22Rv1 (cell line): ENCODE measurements around the gene CRYZL1.

Experiments used
- H3K27ac ChIP-seq: fragments of 450-650 bp; 2 replicates; pipeline ENCODE4 v1.5.1; 2017
- ZFX ChIP-seq: fragments of 450-650 bp; IDR thresholded peaks from 2 replicates; pipeline ENCODE4 v1.6.1; 2017; ENCODE audit warnings: antibody characterized with exemption, borderline replicate concordance
- TF ChIP-seq, protein P1 (sequence below): fragments of 450-650 bp; IDR thresholded peaks from 2 replicates; pipeline ENCODE4 v1.5.1; 2017; ENCODE audit warnings: mild to moderate bottlenecking

CRYZL1 gene

DNA sequence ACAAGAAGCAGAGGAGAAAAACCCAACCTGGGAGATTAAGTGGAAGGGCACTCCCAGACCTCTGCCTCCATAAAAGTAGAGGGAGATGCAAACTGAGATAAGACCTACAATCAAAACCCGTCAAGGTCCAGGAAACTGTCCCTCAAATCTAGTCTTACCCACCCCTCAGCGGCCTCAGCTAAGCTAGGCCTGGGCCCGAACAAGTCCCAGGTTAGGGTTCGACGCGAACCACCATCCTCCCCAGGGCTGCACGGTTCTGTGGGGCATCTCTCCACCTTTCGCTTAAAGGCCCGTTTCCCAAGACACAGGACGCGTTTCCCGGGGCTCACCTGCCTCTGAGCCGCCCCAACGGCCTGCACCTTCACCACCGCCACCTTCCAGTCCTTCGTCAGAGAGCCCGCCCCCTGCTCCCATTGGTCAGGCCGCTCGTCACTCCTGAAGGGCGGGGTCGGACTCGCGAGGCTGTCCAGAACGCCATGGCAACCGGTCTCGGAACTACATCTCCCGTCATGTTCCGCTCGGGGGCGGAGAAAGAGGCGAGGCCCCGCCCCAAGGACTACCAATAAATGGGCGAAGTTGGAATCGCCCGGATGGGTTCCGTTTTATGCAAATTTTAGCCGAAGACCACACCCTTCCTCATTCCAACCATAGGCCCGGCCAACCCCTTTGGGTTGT lies at the start of gene CRYZL1:
Gene CRYZL1 (minus strand): TSS at position 390 of the 675 bp plus-strand sequence. CDS start 10,190 bp downstream, outside the sequence.
- peak within 1 kb of the TSS; percentile 88 for H3K27ac ChIP-seq
- TF ChIP-seq, protein P1, sequence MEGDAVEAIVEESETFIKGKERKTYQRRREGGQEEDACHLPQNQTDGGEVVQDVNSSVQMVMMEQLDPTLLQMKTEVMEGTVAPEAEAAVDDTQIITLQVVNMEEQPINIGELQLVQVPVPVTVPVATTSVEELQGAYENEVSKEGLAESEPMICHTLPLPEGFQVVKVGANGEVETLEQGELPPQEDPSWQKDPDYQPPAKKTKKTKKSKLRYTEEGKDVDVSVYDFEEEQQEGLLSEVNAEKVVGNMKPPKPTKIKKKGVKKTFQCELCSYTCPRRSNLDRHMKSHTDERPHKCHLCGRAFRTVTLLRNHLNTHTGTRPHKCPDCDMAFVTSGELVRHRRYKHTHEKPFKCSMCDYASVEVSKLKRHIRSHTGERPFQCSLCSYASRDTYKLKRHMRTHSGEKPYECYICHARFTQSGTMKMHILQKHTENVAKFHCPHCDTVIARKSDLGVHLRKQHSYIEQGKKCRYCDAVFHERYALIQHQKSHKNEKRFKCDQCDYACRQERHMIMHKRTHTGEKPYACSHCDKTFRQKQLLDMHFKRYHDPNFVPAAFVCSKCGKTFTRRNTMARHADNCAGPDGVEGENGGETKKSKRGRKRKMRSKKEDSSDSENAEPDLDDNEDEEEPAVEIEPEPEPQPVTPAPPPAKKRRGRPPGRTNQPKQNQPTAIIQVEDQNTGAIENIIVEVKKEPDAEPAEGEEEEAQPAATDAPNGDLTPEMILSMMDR: no peak
- TF ChIP-seq ZFX: no peak

DNA sequence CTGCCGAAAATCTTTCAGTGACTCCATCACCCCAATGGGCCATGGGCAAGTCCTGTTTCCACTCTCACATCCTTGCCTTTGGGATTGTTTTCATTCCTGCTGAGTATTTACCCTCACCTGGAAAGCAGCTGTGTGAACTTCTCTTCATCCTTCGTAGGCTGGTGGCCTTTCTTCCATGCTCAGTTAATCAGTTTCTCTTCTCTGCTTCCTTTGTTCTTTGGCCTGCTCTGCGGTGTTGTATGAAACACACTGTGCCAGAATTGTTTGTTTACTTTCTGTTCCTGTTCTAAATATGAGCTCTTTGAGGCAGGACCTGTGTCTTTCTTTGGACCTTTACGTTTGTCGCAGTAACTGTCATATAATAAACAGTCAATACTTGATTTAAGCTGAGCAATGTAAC lies 49.3 kb upstream of the CRYZL1 start:
- TF ChIP-seq, protein P1: no peak
- no peak for TF ChIP-seq ZFX

DNA sequence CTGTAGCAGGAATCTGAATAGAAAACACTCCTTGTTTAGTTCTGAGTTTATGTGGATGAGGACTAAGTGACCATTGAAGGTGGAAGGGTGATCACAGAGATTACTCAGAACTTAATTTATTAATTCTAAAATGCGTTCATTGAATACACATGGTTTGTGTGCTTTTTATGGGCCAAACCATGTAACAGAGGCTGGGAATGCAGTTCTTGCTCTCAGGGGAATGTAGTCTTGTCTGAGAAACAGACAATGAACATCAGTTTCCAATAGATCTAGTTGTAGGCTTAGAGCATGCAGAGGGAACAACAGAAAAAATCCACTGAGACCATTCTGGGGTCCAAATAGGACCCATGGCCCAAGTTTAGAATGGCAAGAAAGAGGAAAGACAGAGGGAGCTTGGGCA lies 46.8 kb upstream of the CRYZL1 start:
- TF ChIP-seq, protein P1: no peak
- TF ChIP-seq ZFX: no peak
- no peak overlapping the region for H3K27ac ChIP-seq

More for the DNA sequence above, 49.3 kb upstream of the CRYZL1 start:
- H3K27ac ChIP-seq: no peak overlapping the region

DNA sequence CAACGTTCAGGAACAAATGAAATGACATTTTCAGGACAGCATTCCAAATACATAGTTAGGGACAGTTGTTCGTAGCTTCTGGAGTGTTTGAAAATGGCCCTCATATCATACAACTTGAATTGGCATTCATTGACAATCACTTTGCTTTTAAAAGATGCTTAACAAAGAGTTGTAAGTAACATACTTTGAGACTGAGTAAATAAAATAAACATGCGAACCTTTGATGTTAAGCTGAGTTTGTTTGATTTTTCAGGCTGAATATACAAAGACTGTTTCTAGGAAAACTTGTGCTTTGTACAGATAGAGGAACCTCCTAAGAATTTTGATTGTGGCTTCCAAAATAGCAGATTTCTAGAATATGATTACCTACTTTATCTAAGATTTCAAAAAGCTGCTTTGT lies 46.1 kb upstream of the CRYZL1 start:
- no peak overlapping the region for H3K27ac ChIP-seq
- TF ChIP-seq, protein P1: no peak
- no peak for TF ChIP-seq ZFX

DNA sequence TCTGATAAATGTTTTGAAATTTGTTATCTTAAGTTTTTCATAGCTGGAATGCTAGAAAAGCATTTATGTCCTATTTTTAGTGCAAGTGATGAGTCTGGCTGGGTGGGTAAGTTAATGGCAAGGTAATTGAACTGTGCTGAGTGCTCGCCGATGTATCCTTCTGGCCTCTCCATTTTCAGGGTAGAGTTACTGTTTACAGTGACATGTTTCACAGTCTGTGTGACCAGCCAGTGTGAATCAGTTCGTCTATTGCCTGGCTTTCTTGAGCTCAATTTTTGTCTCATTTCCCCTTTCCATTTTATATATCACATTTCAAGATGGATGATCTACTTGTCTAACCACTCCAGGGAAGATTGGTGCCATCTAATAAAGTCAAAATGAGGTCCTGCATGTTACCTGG lies 44.8 kb upstream of the CRYZL1 start:
- H3K27ac ChIP-seq: no peak overlapping the region
- TF ChIP-seq, protein P1: no peak
- no peak for TF ChIP-seq ZFX

DNA sequence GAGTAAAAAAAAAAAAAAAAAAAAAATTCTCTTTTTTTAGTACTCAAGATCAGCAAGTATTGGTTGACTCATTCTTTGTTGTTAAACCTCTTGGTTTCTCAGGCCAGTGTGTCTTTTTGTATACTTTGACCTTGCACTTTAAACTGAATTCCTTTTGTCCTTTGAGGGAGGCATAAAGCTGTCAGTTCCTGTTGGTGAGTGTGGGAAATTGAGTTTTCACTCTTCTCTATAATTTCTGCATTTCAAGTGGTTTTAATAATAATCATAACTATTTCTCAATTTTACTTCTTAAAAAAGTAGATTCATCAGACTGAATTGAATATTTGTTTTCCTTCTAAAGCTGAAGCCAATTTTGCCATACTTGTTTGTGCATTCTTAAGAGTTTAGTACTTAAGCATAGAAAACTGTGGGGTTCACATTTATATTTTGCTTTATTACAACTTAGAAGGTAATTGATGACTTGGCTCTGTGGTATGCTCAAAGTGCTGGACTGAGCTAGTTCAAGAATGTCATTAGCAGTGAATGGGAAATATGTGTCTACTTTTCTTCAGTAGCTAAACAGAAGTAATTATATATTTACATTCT lies 44.2 kb upstream of the CRYZL1 start:
- no peak overlapping the region for H3K27ac ChIP-seq
- TF ChIP-seq, protein P1: no peak
- no peak for TF ChIP-seq ZFX

DNA sequence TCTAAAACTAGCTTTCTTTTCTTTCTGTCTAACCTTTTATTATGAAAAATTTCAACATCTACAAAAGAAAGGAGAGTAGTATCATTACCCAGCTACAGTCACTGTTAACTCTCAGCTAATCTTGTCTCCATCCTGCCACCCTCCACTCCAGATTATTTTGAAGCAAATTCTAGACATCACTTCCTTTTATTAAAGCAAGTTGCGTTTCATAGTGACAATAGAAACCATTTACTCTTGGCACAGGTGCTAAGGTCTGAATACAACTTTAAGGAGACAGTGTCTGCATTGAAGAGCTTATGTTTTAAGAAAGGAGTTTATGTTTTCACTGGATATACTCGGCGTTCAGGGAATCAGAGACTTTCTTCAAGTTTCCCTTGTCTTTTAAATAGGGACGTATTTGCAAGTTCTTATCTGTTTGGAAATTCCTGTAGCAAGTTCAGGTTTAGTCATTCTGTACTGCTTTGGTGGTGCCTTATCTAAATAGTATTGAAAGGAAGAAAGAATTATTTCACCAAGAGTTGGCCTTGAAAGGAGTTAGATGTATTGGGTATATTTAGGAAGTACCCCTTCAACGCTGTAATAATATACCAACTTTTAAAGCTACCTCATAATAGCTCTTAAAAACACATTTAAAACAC lies 43.5 kb upstream of the CRYZL1 start:
- no peak overlapping the region for H3K27ac ChIP-seq
- TF ChIP-seq ZFX: no peak
- TF ChIP-seq, protein P1: no peak
